GM12892 (cell line): ENCODE measurements around the gene NECAB2.

Experiments
- POLR2A ChIP-seq: IDR thresholded peaks from 2 replicates; pipeline ENCODE4 v1.6.1; 2011; ENCODE audit warnings: low read depth, low read length, control low read depth
- POLR2AphosphoS5 ChIP-seq: IDR thresholded peaks from 2 replicates; pipeline ENCODE4 v1.6.1; 2011; ENCODE audit warnings: low read depth, low read length, control low read depth
- TAF1 ChIP-seq: IDR thresholded peaks from 2 replicates; pipeline ENCODE4 v1.6.1; 2011; ENCODE audit warnings: low read depth, mild to moderate bottlenecking, control low read depth, low read length, borderline replicate concordance

GRCh38 chr16:83954577-83955016 lies 13.4 kb upstream of the NECAB2 start:
- TF ChIP-seq POLR2A (no peak), POLR2AphosphoS5 (no peak), TAF1 (no peak)
